Measurements from ENCODE around the gene CDC5L.

The CDC5L gene

GRCh38 chr6:44422531-44422930, 35.0 kb downstream of the CDC5L start:
- ATAC-seq (ENCODE audit: low read depth) (no peak), DNase-seq (ENCODE audit: low spot score) (no peak)
- TF ChIP-seq CTCF (IDR thresholded peaks at IDR 0.05; ENCODE audit: poor library complexity, severe bottlenecking) = no peak
- Histone ChIP-seq H3K27me3 (ENCODE audit: insufficient read depth, poor library complexity, severe bottlenecking) (no peaks in the 10 kb centered on the region), H3K36me3 (ENCODE audit: low read depth) (peaks cover 87% of the 10 kb centered on the region), H3K9me3 (ENCODE audit: severe bottlenecking) (no peaks in the 10 kb centered on the region), H3K4me1 (ENCODE audit: insufficient read depth, poor library complexity, severe bottlenecking) (no peaks in the 10 kb centered on the region), H3K4me3 (ENCODE audit: severe bottlenecking) (no peak overlapping the region), H3K27ac (ENCODE audit: poor library complexity, severe bottlenecking) (no peak overlapping the region)

GRCh38 chr6:44423306-44423705, 35.8 kb downstream of the CDC5L start:
- peaks cover 91% of the 10 kb centered on the region for H3K36me3 ChIP-seq (ENCODE audit: low read depth)
- TF ChIP-seq CTCF (IDR thresholded peaks at IDR 0.05; ENCODE audit: poor library complexity, severe bottlenecking) = no peak
- no peak overlapping the region for H3K27ac ChIP-seq (ENCODE audit: poor library complexity, severe bottlenecking)
- no peaks in the 10 kb centered on the region for H3K9me3 ChIP-seq (ENCODE audit: severe bottlenecking)
- ATAC-seq (ENCODE audit: low read depth) (no peak), DNase-seq (ENCODE audit: low spot score) (no peak)
- H3K4me1 ChIP-seq (ENCODE audit: insufficient read depth, poor library complexity, severe bottlenecking) = no peaks in the 10 kb centered on the region
- H3K4me3 ChIP-seq (ENCODE audit: severe bottlenecking) = no peak overlapping the region
- H3K27me3 ChIP-seq (ENCODE audit: insufficient read depth, poor library complexity, severe bottlenecking) = no peaks in the 10 kb centered on the region

DNA sequence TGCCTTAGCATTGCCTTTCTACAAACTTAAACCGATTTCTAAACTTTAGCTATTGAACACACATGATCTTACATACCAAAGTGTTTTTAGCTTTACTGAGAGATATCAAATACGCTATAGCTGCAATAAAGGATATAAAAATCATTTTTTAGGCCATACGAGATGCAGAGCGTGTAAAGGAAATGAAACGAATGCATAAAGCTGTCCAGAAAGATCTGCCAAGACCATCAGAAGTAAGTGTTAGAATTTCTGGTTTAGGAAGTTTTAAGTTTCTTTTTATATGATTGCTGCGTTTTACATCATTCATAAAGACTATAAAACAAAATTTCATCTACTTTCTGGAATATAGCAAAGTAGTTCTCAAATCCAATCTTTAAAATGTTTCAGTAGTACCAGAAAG, 38.4 kb downstream of the CDC5L start:
- Histone ChIP-seq H3K4me3 (ENCODE audit: severe bottlenecking) (no peak overlapping the region), H3K27ac (ENCODE audit: poor library complexity, severe bottlenecking) (no peak overlapping the region), H3K4me1 (ENCODE audit: insufficient read depth, poor library complexity, severe bottlenecking) (no peaks in the 10 kb centered on the region), H3K27me3 (ENCODE audit: insufficient read depth, poor library complexity, severe bottlenecking) (no peaks in the 10 kb centered on the region), H3K36me3 (ENCODE audit: low read depth) (peaks cover 87% of the 10 kb centered on the region), H3K9me3 (ENCODE audit: severe bottlenecking) (no peaks in the 10 kb centered on the region)
- DNase-seq (ENCODE audit: low spot score) = no peak
- no peak for TF ChIP-seq CTCF (IDR thresholded peaks at IDR 0.05; ENCODE audit: poor library complexity, severe bottlenecking)
- no peak for ATAC-seq (ENCODE audit: low read depth)

- Histone ChIP-seq H3K27me3 (ENCODE audit: insufficient read depth, poor library complexity, severe bottlenecking) (no peaks in the 10 kb centered on the region), H3K4me1 (ENCODE audit: insufficient read depth, poor library complexity, severe bottlenecking) (no peaks in the 10 kb centered on the region), H3K9me3 (ENCODE audit: severe bottlenecking) (no peaks in the 10 kb centered on the region), H3K36me3 (ENCODE audit: low read depth) (peaks cover 87% of the 10 kb centered on the region), H3K4me3 (ENCODE audit: severe bottlenecking) (no peak overlapping the region), H3K27ac (ENCODE audit: poor library complexity, severe bottlenecking) (no peak overlapping the region)
- TF ChIP-seq CTCF (IDR thresholded peaks at IDR 0.05; ENCODE audit: poor library complexity, severe bottlenecking) = no peak
- ATAC-seq (ENCODE audit: low read depth) = no peak
- no peak for DNase-seq (ENCODE audit: low spot score)
These were observed 41.2 kb downstream of the CDC5L start for GRCh38 chr6:44428682-44429081.

DNA sequence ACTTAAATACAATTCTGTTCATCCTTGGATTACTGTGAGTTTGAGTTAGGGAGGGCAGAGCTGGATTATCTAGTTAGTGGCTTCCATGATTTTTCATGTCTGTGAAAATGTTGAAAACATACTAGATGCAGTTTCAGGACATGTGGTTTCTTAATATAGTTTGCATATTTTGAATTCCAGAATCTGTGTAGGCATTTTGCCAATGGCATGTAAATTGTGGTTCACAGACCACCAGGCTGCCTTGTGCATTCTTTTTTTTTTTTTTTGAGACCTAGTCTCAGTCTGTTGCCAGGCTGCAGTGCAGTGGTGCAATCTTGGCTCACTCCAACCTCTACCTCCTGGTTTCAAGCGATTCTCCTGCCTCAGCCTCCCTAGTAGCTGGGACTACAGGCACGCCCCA, 42.8 kb downstream of the CDC5L start:
- Histone ChIP-seq H3K27me3 (ENCODE audit: insufficient read depth, poor library complexity, severe bottlenecking) (no peaks in the 10 kb centered on the region), H3K27ac (ENCODE audit: poor library complexity, severe bottlenecking) (no peak overlapping the region), H3K4me1 (ENCODE audit: insufficient read depth, poor library complexity, severe bottlenecking) (no peaks in the 10 kb centered on the region), H3K9me3 (ENCODE audit: severe bottlenecking) (no peaks in the 10 kb centered on the region), H3K36me3 (ENCODE audit: low read depth) (peaks cover 76% of the 10 kb centered on the region), H3K4me3 (ENCODE audit: severe bottlenecking) (no peak overlapping the region)
- TF ChIP-seq CTCF (IDR thresholded peaks at IDR 0.05; ENCODE audit: poor library complexity, severe bottlenecking) = no peak
- DNase-seq (ENCODE audit: low spot score) = no peak
- ATAC-seq (ENCODE audit: low read depth) = no peak

Measured in RWPE2 (cell line).